Hippocampal formation (tissue), 2 donors: ENCODE results near the gene CFAP410.
"Not testable (repeated sequence)": the region's sequence is repeated elsewhere in the genome, so short reads cannot be mapped to it uniquely, and the experiment has no call there.

Experiments used
- DNase-seq, 2 donors: peaks; one replicate each; lab custom pipeline; 2025; lab: John Stamatoyannopoulos, UW

Gene CFAP410

DNA sequence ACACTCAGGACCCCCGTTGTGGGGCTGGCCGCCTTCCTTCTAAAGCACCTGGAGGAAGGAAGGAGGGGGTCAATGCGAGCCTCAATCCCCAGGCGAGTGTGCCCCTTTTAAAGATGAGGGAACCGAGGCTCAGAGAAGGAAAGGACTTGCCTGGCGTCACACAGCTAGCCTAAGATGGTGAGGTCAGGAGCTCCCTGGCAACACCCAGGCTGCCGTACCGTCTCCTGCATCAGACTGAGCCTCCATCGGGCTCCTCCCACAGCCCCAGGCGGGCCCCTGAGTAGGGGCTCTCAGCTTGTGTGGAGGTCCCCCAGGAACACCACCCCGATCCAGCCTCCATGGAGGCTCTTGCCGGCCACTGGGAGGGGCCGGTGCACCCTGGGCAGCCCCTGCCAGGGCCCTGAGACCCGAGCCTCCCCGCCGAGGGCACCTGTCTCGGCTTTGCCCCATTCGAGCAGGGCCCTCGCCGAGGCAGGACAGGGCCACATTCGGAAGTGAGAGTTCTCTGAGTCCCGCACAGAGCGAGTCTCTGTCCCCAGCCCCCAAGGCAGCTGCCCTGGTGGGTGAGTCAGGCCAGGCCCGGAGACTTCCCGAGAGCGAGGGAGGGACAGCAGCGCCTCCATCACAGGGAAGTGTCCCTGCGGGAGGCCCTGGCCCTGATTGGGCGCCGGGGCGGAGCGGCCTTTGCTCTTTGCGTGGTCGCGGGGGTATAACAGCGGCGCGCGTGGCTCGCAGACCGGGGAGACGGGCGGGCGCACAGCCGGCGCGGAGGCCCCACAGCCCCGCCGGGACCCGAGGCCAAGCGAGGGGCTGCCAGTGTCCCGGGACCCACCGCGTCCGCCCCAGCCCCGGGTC lies 53.8 kb downstream of the CFAP410 start, which contains the start of gene AIRE:
TSS of gene AIRE (plus strand) at position 739 of the 855 bp plus-strand sequence. CDS start 131 bp downstream, outside the sequence.
- no peak for DNase-seq

DNA sequence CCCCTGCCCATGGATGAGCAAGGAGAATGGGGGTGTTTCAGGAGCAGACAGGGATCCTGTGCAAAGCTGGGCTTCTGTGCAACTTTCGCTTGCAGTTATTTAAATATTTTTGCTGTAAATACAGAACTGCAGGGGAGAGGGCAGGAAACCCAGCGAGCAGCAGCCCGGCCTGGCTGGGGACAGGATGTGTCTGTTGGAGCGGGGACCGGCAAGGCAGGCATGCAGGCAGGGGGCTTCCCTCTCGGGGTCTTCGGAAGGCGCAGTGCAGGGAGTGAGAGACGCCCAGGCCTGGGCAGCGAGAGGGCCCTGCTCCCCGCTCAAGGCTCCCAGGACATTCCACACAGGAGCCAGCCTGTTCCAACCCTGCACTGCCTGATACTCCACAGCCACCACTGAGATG lies 55.2 kb downstream of the CFAP410 start:
- no peak for DNase-seq

DNA sequence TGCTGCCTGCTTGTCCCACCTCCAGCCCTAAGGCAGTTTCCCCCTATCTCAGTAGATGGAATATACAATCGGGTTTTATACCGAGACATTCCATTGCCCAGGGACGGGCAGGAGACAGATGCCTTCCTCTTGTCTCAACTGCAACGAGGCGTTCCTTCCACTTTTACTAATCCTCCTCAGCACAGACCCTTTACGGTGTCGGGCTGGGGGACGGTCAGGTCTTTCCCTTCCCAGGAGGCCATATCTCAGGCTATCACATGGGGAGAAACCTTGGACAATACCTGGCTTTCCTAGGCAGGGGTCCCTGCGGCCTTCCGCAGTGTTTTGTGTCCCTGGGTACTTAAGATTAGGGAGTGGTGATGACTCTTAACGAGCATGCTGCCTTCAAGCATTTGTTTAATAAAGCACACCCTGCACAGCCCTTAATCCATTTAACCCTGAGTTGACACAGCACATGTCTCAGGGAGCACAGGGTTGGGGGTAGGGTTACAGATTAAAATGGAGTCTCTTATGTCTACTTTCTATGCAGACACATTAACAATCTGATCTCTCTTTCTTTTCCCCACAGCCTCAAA lies 55.9 kb downstream of the CFAP410 start:
- DNase-seq, result not testable (repeated sequence)

DNA sequence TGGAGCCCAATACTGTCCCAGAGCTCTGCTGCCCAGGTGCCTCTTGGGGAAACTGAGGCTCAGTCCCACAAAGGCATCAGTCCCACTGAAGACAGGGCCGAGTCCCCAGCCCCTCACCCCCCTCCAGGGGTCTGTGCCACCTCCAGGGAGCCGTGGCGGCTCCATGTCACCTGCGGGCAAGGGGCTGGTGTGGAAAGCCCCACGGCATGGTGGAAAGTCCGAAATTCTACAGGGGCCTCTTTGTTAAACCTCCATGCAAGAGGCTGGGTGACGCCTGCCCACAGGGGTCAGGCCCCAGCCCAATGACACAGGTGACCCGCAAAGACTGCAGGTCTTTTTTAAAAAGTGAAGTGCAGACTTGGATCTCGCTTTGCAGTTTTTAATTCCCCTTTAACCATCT lies 56.8 kb downstream of the CFAP410 start:
- DNase-seq, result no peak

DNA sequence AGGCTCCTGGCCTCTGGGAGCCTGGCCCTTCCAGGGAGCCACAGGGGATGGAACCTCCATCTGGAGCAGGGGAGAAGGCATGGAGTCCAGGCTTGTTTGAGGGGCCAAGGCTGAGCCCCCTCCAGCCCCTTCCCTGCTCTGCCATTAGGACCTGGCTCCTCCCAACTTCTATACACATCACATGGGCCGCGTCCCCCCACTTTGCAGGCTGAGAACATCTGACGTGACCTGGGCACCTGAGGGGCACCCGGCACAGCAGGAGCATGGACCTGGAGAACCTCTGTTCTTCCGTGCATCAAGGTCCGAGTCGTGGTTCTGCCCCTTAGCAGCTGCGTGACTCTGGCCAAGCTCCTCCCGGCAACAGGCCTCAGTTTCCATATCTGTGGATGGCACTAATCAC lies 57.4 kb downstream of the CFAP410 start:
- no peak for DNase-seq

- DNase-seq, result no peak
These were observed 59.6 kb downstream of the CFAP410 start for GRCh38 chr21:44279354-44280260.
